Endothelial cell of umbilical vein (primary cell): ENCODE measurements around the gene SFSWAP.

ENCODE experiments used
- EZH2 ChIP-seq: IDR thresholded peaks from 2 replicates; pipeline ENCODE4 v1.6.1; 2012; ENCODE audit warnings: borderline replicate concordance, low read depth, mild to moderate bottlenecking, moderate library complexity, low read length, inconsistent platforms; ENCODE audit not compliant: severe bottlenecking
- GATA2 ChIP-seq: IDR thresholded peaks from 2 replicates; pipeline ENCODE4 v1.7.0; 2011; ENCODE audit warnings: low read depth, mild to moderate bottlenecking, moderate library complexity, mixed read lengths, low read length; ENCODE audit not compliant: insufficient read length, insufficient read depth
- POLR2A ChIP-seq: IDR thresholded peaks from 2 replicates; pipeline ENCODE4 v1.6.1; 2012; ENCODE audit warnings: low read depth, mild to moderate bottlenecking, control low read depth, low read length
- POLR2AphosphoS5 ChIP-seq: IDR thresholded peaks from 2 replicates; pipeline ENCODE4 v1.6.1; 2012; ENCODE audit warnings: low read depth, mild to moderate bottlenecking, control low read depth, low read length, moderate library complexity; ENCODE audit not compliant: insufficient read depth
- TF ChIP-seq, protein P1 (sequence below), 2 donors: IDR thresholded peaks; 1 replicate in 1 of 2; 2 replicates in 1 of 2; pipeline ENCODE4 v1.5.1; 2011; ENCODE audit warnings: low read length in 2 of 2, mild to moderate bottlenecking in 2 of 2, moderate library complexity in 2 of 2, control low read depth in 1 of 2, inconsistent platforms in 1 of 2, low read depth in 1 of 2; ENCODE audit not compliant: insufficient read depth in 1 of 2; ENCODE audit errors: extremely low read depth in 1 of 2

DNA sequence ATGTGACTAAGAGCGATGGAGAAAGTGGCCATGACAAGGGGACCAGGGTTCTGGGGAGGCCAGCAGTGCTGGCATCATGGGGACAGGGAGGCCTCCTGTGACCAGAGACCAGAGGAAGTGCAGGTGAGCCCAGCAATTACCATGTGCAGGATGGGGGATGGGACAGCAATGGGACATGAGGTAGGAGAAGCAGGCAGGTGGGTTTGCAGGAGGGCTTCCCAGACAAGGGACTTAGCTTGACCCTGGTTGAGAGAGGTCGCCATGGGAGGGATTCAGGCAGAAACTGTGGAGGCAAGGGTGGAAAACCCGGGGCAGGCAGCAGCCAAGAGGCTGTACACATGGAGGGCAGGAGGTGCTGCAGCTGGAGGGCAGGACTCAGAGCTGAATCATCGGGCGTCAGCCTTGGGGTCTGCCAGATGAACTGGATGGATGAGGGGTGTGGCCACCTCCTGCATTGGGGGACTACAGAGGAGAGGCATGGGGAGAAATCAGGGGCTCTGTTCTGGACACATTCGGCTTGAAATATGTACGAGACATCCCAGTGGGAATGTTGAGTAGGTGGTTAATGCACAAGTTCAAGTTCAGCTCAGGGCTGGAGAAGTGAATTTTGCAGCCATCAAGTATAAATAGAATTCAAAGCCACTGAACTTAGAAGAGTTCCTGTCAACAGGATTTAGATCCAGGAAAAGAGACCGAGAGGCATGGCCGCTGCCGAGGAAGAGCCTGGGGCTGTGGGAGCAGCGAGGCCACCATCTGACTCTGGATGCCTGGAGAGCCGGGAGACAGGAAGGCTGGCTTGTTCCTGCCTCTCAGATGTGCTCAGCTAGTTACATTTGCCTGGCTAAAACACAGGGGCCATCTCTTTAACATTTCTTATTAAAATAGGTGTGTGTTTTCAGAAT, 36.6 kb downstream of the SFSWAP start:
- TF ChIP-seq, protein P1, sequence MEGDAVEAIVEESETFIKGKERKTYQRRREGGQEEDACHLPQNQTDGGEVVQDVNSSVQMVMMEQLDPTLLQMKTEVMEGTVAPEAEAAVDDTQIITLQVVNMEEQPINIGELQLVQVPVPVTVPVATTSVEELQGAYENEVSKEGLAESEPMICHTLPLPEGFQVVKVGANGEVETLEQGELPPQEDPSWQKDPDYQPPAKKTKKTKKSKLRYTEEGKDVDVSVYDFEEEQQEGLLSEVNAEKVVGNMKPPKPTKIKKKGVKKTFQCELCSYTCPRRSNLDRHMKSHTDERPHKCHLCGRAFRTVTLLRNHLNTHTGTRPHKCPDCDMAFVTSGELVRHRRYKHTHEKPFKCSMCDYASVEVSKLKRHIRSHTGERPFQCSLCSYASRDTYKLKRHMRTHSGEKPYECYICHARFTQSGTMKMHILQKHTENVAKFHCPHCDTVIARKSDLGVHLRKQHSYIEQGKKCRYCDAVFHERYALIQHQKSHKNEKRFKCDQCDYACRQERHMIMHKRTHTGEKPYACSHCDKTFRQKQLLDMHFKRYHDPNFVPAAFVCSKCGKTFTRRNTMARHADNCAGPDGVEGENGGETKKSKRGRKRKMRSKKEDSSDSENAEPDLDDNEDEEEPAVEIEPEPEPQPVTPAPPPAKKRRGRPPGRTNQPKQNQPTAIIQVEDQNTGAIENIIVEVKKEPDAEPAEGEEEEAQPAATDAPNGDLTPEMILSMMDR (IDR thresholded peaks at IDR 0.05; ENCODE audit: extremely low read depth in 1 of 2, insufficient read depth in 1 of 2, low read depth in 1 of 2, low read length in 2 of 2), result no peak
- TF ChIP-seq POLR2A (no peak), POLR2AphosphoS5 (no peak), EZH2 (no peak), GATA2 (no peak)
